ENCODE results near the gene G3BP1. TPM values are rescaled to one million over a fixed set of nuclear protein-coding genes. Genes with fewer than 3 reads are reported as not detected.
A peak's percentile ranks its signal among the peaks of the same experiment; 100 is the strongest.

The G3BP1 gene
- total and polyA plus RNA-seq, 12 donors, result 10.6 to 132 (median 114) TPM

- H3K4me3 ChIP-seq, result no peak overlapping the region
- TF ChIP-seq CTCF (IDR thresholded peaks at IDR 0.05), result no peak
- peaks cover 0 to 84% (median 0%) of the 10 kb centered on the region in 9 donors for H3K36me3 ChIP-seq
- DNase-seq (peak in 1 of 2 donors; percentile 15), ATAC-seq (peak; percentile 63 to 92 (median 82))
- H3K27ac ChIP-seq, result peak overlapping the region in 6 of 10 donors; percentile 12 to 66 (median 46)
- intact Hi-C loops (cut with DNase I), result loop anchor here in 1 of 10 donors (5.0 kb wide), 1 partner anchor 36 kb away; no protein-coding TSS in a partner anchor
- no peaks in the 10 kb centered on the region for H3K9me3 ChIP-seq
- peaks cover 0 to 34% (median 28%) of the 10 kb centered on the region in 9 donors for H3K4me1 ChIP-seq
- no peaks in the 10 kb centered on the region for H3K27me3 ChIP-seq
- 41 to 59% methylated on average over 2 of the region's 2 CpGs for WGBS, 2 donors
Observed at GRCh38 chr5:151812757-151813309, 41.1 kb downstream of the G3BP1 start.

GRCh38 chr5:151815051-151815450 is 43.3 kb downstream of the G3BP1 start:
- Histone ChIP-seq H3K4me1 (peaks cover 0 to 41% (median 24%) of the 10 kb centered on the region in 9 donors), H3K9me3 (no peaks in the 10 kb centered on the region), H3K36me3 (peaks cover 0 to 69% (median 0%) of the 10 kb centered on the region in 9 donors), H3K27me3 (no peaks in the 10 kb centered on the region), H3K27ac (no peak overlapping the region), H3K4me3 (no peak overlapping the region)
- ATAC-seq, result no peak
- TF ChIP-seq CTCF (IDR thresholded peaks at IDR 0.05), result no peak
- WGBS, 2 donors, result 71 to 77% methylated on average over 1 of the region's 1 CpG
- intact Hi-C loops (cut with DNase I), result no loop called here
- DNase-seq, result no peak

- H3K4me1 ChIP-seq, result peaks cover 0 to 30% (median 5%) of the 10 kb centered on the region in 9 donors
- no peak for DNase-seq
- ATAC-seq, result no peak
- no peaks in the 10 kb centered on the region for H3K9me3 ChIP-seq
- H3K4me3 ChIP-seq, result no peak overlapping the region
- peaks cover 0 to 23% (median 0%) of the 10 kb centered on the region in 9 donors for H3K36me3 ChIP-seq
- no peak overlapping the region for H3K27ac ChIP-seq
- no peak for TF ChIP-seq CTCF (IDR thresholded peaks at IDR 0.05)
- H3K27me3 ChIP-seq, result no peaks in the 10 kb centered on the region
- intact Hi-C loops (cut with DNase I), result loop anchor here in 6 of 10 donors (5.0 to 10.0 kb wide), 5 partner anchors 455 to 685 kb away; no protein-coding TSS in a partner anchor
Observed at GRCh38 chr5:151819830-151820229, 48.1 kb downstream of the G3BP1 start.

DNA sequence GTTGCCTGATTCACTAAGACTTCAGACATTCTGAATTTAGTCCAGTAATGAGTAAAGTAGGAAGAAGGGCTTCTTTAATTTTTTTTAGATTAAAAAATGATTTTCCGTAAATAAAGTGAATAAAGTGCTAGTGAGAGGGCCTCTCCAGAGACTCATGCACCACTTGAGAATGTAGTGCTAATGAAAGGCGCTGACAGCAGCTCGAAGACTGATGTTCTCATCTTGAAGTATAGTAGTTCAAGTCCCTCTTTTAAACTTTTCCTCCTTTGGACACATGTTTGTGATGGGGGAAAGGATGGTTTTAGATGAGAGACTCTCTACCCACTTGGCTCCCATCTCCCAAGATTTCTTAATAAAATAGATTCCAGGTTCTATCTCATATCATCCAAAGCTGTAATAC is 48.5 kb downstream of the G3BP1 start:
- Histone ChIP-seq H3K4me1 (peaks cover 0 to 34% (median 5%) of the 10 kb centered on the region in 9 donors), H3K27ac (no peak overlapping the region), H3K27me3 (no peaks in the 10 kb centered on the region), H3K4me3 (no peak overlapping the region), H3K36me3 (peaks cover 0 to 19% (median 0%) of the 10 kb centered on the region in 9 donors), H3K9me3 (no peaks in the 10 kb centered on the region)
- no peak for TF ChIP-seq CTCF (IDR thresholded peaks at IDR 0.05)
- DNase-seq (no peak), ATAC-seq (no peak)
- WGBS, 2 donors, result 62 to 67% methylated on average over 3 of the region's 3 CpGs
- intact Hi-C loops (cut with DNase I), result loop anchor here in 6 of 10 donors (5.0 to 10.0 kb wide), 5 partner anchors 455 to 685 kb away; no protein-coding TSS in a partner anchor

Data from heart right ventricle (tissue), 16 donors.